ENCODE measurements around the gene GGA1.

The GGA1 gene

GRCh38 chr22:37632174-37633088 lies 23.8 kb downstream of the GGA1 start:
- no peak for DNase-seq

- peak; percentile 55 for DNase-seq
Observed at GRCh38 chr22:37633089-37633624, 24.5 kb downstream of the GGA1 start.

- DNase-seq: peak; percentile 62
Observed at GRCh38 chr22:37633625-37634416, 25.2 kb downstream of the GGA1 start.

GRCh38 chr22:37634417-37634924 lies 25.8 kb downstream of the GGA1 start:
- DNase-seq: no peak

- no peak for DNase-seq
Observed at GRCh38 chr22:37635157-37635556, 26.5 kb downstream of the GGA1 start.

- no peak for DNase-seq
Observed at GRCh38 chr22:37636186-37636948, 27.7 kb downstream of the GGA1 start.

- no peak for DNase-seq
Observed at GRCh38 chr22:37636949-37637273, 28.3 kb downstream of the GGA1 start.

- no peak for DNase-seq
Observed at GRCh38 chr22:37638391-37639069, 29.9 kb downstream of the GGA1 start.

GRCh38 chr22:37639070-37639760 lies 30.6 kb downstream of the GGA1 start, which contains the start of gene SH3BP1:
Gene SH3BP1 (plus strand): TSS chr22:37639669. CDS start chr22:37639788, 119 bp downstream.
- peak; percentile 59 for DNase-seq

- no peak for DNase-seq
Observed at GRCh38 chr22:37639771-37640590, 31.3 kb downstream of the GGA1 start.

GRCh38 chr22:37640591-37641560 lies 32.2 kb downstream of the GGA1 start:
- no peak for DNase-seq

- no peak for DNase-seq
Observed at GRCh38 chr22:37641561-37641949, 32.9 kb downstream of the GGA1 start.

GRCh38 chr22:37643225-37643847 lies 34.7 kb downstream of the GGA1 start:
- peak; percentile 88 for DNase-seq

- DNase-seq: no peak
Observed at GRCh38 chr22:37647317-37647716, 38.7 kb downstream of the GGA1 start.

- DNase-seq: no peak
Observed at GRCh38 chr22:37647928-37648327, 39.3 kb downstream of the GGA1 start.

- DNase-seq: no peak
Observed at GRCh38 chr22:37650463-37651136, 42.0 kb downstream of the GGA1 start.

- no peak for DNase-seq
Observed at GRCh38 chr22:37654563-37655251, 46.1 kb downstream of the GGA1 start.

- DNase-seq: no peak
Observed at GRCh38 chr22:37655252-37655563, 46.6 kb downstream of the GGA1 start.

Measured in activated gamma-delta T cell treated with Interleukin-2 at 50 U/mL for 16 hours (primary cell).